Pancreas (tissue), 10 donors: ENCODE measurements around the gene CD200R1L. TPM values are rescaled to one million over a fixed set of nuclear protein-coding genes. Genes with fewer than 3 reads are reported as not detected.

Source experiments
- ATAC-seq, 4 donors: fragments of 200-7000 bp; cut with Tn5 transposase; one replicate each; pipeline versions ENCODE4 v1.8.0 to v1.9.1; 2020; ENCODE audit warnings: mild to moderate bottlenecking in 4 of 4, moderate library complexity in 4 of 4
- DNase-seq, 6 donors: peaks; one replicate each; pipeline ENCODE4 v3.0.0-alpha.2; 2020
- FAIRE-seq: peaks from 2 replicates; lab custom pipeline; 2012; peaks lifted over from hg19 to GRCh38; lab: Jason Lieb, UNC
- H3K27ac ChIP-seq, 4 donors: fragments of 200-600 bp; sonication (generic); 1 replicate in 3 of 4; 2 replicates in 1 of 4; pipeline versions ENCODE4 v1.5.0 to v1.8.0; 2020
- H3K27me3 ChIP-seq, 4 donors: fragments of 200-600 bp; one replicate each; pipeline ENCODE4 v1.8.0; 2021
- H3K36me3 ChIP-seq, 3 donors: fragments of 200-600 bp; sonication (generic) in 1 of 3; one replicate each; pipeline versions ENCODE4 v1.5.0 to v1.8.0; 2020 to 2021
- H3K4me1 ChIP-seq, 3 donors: fragments of 200-600 bp; one replicate each; pipeline ENCODE4 v1.8.0; 2021
- H3K4me3 ChIP-seq, 4 donors: fragments of 200-600 bp; sonication (generic) in 2 of 4; one replicate each; pipeline versions ENCODE4 v1.5.0 to v1.8.0; 2020 to 2021
- H3K9me3 ChIP-seq, 4 donors: fragments of 200-600 bp; one replicate each; pipeline ENCODE4 v1.8.0; 2021
- WGBS, 2 donors: extraction: QIAGEN DNeasy Blood & Tissue Kit; methylation state at CpG; one replicate each; pipeline ENCODE4 v1.1.7; 2013; 5-methylcytosine and 5-hydroxymethylcytosine counted together
- intact Hi-C, 3 donors: fragments of 100-400 bp; cut with DNase I; formaldehyde crosslinking; loops; one replicate each; pipeline versions ENCODE4 v1.11.1 to v1.14.2; 2022
- polyA plus RNA-seq, 2 donors: library from polyadenylated mRNA; stranded (reverse); fragments of 200-250 nt; gene quantifications; one replicate each; pipeline ENCODE4 v1.2.3, GENCODE V29; 2013
- total RNA-seq, 6 donors: library from RNA; stranded (reverse); fragmentation: NEBNext Ultra II Directional in 4 of 6; extraction: Animal tissue kit (Norgen Biotek cat#: 25700) in 4 of 6; gene quantifications; one replicate each; pipeline versions ENCODE4 v1.2.1 to v1.2.4, GENCODE V29; 2021 to 2023
- TF ChIP-seq, protein P1 (sequence below), 4 donors: fragments of 200-600 bp; sonication (generic) in 3 of 4; IDR thresholded peaks; one replicate each; pipeline versions ENCODE4 v1.5.0 to v1.8.0; 2021; ENCODE audit warnings: antibody characterized with exemption in 4 of 4
- donor health status: healthy with polysubstance abuse.
- donor health status: DM: no; HTN: no; CAD: no; lungs with moderate emphysema.
- donor health status: DM: no; HTN: no; CAD: no.
- donor health status: control.
- donor health status: control.
- donor health status: Bipolar disorder and iron deficiency.
- donor health status: DM: yes; HTN: yes; CAD: no.
- donor health status: DM: no; HTN: no; CAD: no.
- donor health status: DM: no; HTN: no; CAD: no.
- donor health status: DM: yes; HTN: yes; CAD: no.

CD200R1L gene, protein sequence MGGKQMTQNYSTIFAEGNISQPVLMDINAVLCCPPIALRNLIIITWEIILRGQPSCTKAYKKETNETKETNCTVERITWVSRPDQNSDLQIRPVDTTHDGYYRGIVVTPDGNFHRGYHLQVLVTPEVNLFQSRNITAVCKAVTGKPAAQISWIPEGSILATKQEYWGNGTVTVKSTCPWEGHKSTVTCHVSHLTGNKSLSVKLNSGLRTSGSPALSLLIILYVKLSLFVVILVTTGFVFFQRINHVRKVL
- not detected for total RNA-seq
- polyA plus RNA-seq: not detected

DNA sequence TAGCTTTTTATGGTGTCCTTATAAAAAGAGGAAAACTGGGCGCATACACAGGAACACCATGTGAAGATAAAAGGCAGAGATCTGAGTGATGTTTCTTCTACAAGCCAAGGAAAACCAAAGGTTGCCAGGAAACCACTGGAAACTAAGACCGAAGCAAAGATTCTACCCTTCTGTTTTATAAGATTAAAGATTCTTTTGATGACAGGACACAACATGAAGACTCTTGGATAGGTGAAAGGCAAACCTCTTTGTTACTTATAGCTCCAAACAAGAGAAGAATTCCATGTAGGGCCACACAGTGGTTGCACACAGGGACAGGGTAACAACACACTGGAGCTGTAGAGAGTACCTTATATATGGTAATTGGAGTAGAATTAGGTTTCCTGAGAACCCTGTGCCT is at the start of gene CD200R1L:
TSS of gene CD200R1L (minus strand) at position 101 of the 400 bp plus-strand sequence. CDS start 17,497 bp downstream, outside the sequence.
- FAIRE-seq (no peak), ATAC-seq (no peak), DNase-seq (no peak)
- TF ChIP-seq, protein P1, sequence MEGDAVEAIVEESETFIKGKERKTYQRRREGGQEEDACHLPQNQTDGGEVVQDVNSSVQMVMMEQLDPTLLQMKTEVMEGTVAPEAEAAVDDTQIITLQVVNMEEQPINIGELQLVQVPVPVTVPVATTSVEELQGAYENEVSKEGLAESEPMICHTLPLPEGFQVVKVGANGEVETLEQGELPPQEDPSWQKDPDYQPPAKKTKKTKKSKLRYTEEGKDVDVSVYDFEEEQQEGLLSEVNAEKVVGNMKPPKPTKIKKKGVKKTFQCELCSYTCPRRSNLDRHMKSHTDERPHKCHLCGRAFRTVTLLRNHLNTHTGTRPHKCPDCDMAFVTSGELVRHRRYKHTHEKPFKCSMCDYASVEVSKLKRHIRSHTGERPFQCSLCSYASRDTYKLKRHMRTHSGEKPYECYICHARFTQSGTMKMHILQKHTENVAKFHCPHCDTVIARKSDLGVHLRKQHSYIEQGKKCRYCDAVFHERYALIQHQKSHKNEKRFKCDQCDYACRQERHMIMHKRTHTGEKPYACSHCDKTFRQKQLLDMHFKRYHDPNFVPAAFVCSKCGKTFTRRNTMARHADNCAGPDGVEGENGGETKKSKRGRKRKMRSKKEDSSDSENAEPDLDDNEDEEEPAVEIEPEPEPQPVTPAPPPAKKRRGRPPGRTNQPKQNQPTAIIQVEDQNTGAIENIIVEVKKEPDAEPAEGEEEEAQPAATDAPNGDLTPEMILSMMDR (IDR thresholded peaks at IDR 0.05): no peak
- no peak within 1 kb of the TSS for H3K27ac ChIP-seq
- H3K4me1 ChIP-seq: no peaks in the 10 kb centered on the region
- H3K4me3 ChIP-seq: no peak within 1 kb of the TSS
- no peaks in the 10 kb centered on the region for H3K36me3 ChIP-seq
- H3K9me3 ChIP-seq: no peaks in the 10 kb centered on the region
- intact Hi-C loops: no loop called here
- 75 to 79% methylated on average over 2 of the region's 2 CpGs for WGBS, 2 donors
- no peaks in the 10 kb centered on the region for H3K27me3 ChIP-seq

DNA sequence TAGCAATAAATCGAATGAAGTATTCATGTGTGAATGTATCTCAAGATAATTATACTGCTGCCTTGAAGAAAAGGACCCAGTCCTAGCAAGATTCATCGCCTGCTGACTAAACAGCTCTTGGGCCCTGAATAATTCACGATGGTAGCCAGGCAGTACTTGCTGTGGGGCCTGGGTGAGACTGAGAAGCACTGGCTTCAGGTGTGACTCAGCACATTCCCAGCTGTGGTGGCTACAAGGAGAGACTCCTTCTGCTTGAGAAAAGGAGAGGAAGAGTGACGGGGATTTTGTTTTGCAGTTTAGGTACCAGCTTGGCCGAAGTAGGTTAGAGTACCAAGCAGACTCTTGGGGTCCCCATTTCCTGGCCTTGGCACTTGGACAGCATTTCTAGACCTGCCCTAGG is 47.6 kb upstream of the CD200R1L start:
- intact Hi-C loops: no loop called here
- no peaks in the 10 kb centered on the region for H3K27me3 ChIP-seq
- no peak overlapping the region for H3K4me3 ChIP-seq
- TF ChIP-seq, protein P1 (IDR thresholded peaks at IDR 0.05): no peak
- 62 to 68% methylated on average over 5 of the region's 5 CpGs for WGBS, 2 donors
- FAIRE-seq: no peak
- no peak for DNase-seq
- H3K27ac ChIP-seq: no peak overlapping the region
- H3K36me3 ChIP-seq: no peaks in the 10 kb centered on the region
- no peak for ATAC-seq
- H3K9me3 ChIP-seq: no peaks in the 10 kb centered on the region
- H3K4me1 ChIP-seq: no peaks in the 10 kb centered on the region

DNA sequence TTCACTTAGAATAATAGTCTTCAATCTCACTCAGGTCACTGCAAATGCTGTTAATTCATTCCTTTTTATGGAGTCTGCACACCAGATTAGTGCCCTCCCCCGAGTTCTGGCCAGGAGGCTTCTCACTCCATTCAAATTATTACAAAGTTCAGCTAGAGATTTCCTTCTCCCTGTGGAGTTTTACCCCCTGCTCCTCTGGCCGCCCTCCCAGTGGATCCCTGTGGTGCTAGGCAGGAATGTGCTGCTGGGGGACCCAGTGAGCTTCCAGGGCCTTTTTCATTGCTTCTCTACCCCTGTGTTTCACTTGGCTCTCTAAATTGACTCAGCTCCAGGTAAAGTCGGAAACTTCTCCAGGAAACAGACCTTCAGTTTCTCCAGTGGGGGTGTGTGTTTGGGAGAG is 42.7 kb upstream of the CD200R1L start:
- ATAC-seq: no peak
- TF ChIP-seq, protein P1 (IDR thresholded peaks at IDR 0.05): no peak
- H3K4me3 ChIP-seq: no peak overlapping the region
- H3K36me3 ChIP-seq: no peaks in the 10 kb centered on the region
- H3K27me3 ChIP-seq: no peaks in the 10 kb centered on the region
- H3K9me3 ChIP-seq: no peaks in the 10 kb centered on the region
- DNase-seq: no peak
- no peak overlapping the region for H3K27ac ChIP-seq
- WGBS, 2 donors: 39 to 44% methylated on average over 3 of the region's 3 CpGs
- FAIRE-seq: no peak
- no peaks in the 10 kb centered on the region for H3K4me1 ChIP-seq
- intact Hi-C loops: no loop called here

DNA sequence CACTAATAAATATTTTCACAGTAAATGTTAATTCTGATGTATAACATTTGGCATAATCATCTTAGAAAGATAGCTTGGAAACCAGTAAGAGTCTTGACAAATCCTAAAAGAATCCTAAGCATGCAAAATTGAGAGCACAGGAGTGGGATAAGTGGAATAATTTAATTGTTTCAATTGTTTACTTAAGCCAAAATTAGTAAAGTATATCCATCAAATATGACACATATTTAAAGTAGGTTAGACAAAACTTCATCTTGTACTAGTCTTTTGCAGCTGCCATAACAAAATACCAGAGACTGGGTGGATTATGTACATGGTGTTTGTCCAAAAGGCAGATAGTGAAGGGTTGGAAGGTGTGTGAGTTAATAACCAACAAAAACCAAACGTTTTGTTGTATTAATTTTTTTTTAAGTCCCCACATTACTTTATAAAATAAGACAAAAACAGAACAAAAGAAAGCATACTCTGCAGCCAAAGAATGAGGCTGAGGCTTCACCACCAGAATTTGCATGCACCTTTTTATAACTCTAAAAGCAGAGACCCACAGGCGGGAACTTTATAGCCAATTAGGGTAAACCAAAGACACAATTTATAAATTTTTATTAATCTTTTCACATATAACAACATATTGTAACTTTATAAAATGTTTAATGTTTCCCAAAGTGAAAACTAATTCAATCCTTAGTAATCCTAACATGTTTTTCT is 41.9 kb upstream of the CD200R1L start:
- intact Hi-C loops: no loop called here
- TF ChIP-seq, protein P1 (IDR thresholded peaks at IDR 0.05): no peak

More for the DNA sequence above, 41.9 kb upstream of the CD200R1L start:
- Histone ChIP-seq H3K36me3 (no peaks in the 10 kb centered on the region), H3K4me1 (no peaks in the 10 kb centered on the region), H3K4me3 (no peak overlapping the region), H3K9me3 (no peaks in the 10 kb centered on the region), H3K27ac (no peak overlapping the region), H3K27me3 (no peaks in the 10 kb centered on the region)
- FAIRE-seq (no peak), ATAC-seq (no peak), DNase-seq (no peak)
- 41 to 46% methylated on average over 2 of the region's 2 CpGs for WGBS, 2 donors
